PC-9 (cell line): ENCODE measurements around the gene SERINC5.

Source experiments
- EZH2 ChIP-seq: fragments of 200-600 bp; sonication (generic); IDR thresholded peaks from 2 replicates; pipeline ENCODE4 v1.8.0; 2017; ENCODE audit warnings: antibody characterized with exemption, low read depth
- TF ChIP-seq, protein P1 (sequence below): fragments of 200-600 bp; sonication (generic); conservative IDR thresholded peaks from 2 replicates; pipeline ENCODE4 v1.6.1; 2017; ENCODE audit warnings: mixed run types, antibody characterized with exemption, mild to moderate bottlenecking, moderate library complexity

DNA sequence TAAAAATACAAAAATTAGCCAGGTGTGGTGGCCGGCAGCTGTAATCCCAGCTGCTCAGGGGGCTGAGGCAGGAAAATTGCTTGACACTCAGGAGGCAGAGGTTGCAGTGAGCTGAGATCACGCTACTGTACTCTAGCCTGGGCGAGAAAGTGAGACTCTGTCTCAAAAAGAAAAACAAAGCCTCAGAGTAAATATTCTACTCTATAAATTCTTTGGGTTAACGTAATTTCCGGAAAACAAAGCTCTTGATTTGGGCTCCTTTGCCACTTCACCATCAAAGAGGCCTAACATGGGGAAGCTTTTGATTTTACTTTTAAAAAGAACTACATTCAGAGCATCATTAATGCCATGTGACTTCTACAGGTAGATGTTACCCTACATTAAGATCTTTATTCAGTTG is 103.1 kb downstream of the SERINC5 start:
- TF ChIP-seq, protein P1, sequence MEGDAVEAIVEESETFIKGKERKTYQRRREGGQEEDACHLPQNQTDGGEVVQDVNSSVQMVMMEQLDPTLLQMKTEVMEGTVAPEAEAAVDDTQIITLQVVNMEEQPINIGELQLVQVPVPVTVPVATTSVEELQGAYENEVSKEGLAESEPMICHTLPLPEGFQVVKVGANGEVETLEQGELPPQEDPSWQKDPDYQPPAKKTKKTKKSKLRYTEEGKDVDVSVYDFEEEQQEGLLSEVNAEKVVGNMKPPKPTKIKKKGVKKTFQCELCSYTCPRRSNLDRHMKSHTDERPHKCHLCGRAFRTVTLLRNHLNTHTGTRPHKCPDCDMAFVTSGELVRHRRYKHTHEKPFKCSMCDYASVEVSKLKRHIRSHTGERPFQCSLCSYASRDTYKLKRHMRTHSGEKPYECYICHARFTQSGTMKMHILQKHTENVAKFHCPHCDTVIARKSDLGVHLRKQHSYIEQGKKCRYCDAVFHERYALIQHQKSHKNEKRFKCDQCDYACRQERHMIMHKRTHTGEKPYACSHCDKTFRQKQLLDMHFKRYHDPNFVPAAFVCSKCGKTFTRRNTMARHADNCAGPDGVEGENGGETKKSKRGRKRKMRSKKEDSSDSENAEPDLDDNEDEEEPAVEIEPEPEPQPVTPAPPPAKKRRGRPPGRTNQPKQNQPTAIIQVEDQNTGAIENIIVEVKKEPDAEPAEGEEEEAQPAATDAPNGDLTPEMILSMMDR, result no peak
- TF ChIP-seq EZH2, result no peak
